CD4-positive, alpha-beta T cell treated with Interleukin-15 for 1 hour (primary cell): ENCODE measurements around the gene CCL4.
"Not testable (repeated sequence)": the region's sequence is repeated elsewhere in the genome, so short reads cannot be mapped to it uniquely, and the experiment has no call there.

Experiments used
- DNase-seq: peaks from one replicate; pipeline ENCODE4 v3.0.0-alpha.2; 2020

CCL4 gene

GRCh38 chr17:36088670-36089338 is 14.8 kb upstream of the CCL4 start:
- no peak for DNase-seq

- no peak for DNase-seq
Observed at GRCh38 chr17:36089339-36089865, 14.2 kb upstream of the CCL4 start.

- peak; percentile 82 for DNase-seq
Observed at GRCh38 chr17:36089888-36090836, 13.5 kb upstream of the CCL4 start, which contains the start of gene CCL3. Gene CCL3, minus strand, starts transcription at chr17:36090143. Its CDS starts 85 bp downstream, at chr17:36090058.

GRCh38 chr17:36092230-36092629 is 11.4 kb upstream of the CCL4 start:
- DNase-seq: peak; percentile 50

GRCh38 chr17:36092715-36093114 is 10.9 kb upstream of the CCL4 start:
- DNase-seq: not testable (repeated sequence)

- DNase-seq: no peak
Observed at GRCh38 chr17:36094232-36094631, 9.4 kb upstream of the CCL4 start.

GRCh38 chr17:36094746-36095145 is 8.9 kb upstream of the CCL4 start:
- no peak for DNase-seq

- DNase-seq: no peak
Observed at GRCh38 chr17:36095992-36096391, 7.6 kb upstream of the CCL4 start.

GRCh38 chr17:36099004-36099403 is 4.6 kb upstream of the CCL4 start:
- DNase-seq: not testable (repeated sequence)

GRCh38 chr17:36104246-36104645 is 619 bp downstream of the CCL4 start:
- DNase-seq: not testable (repeated sequence)

GRCh38 chr17:36104701-36105181 is 1.1 kb downstream of the CCL4 start:
- DNase-seq: no peak

GRCh38 chr17:36105781-36106492 is 2.3 kb downstream of the CCL4 start:
- no peak for DNase-seq

- peak; percentile 40 for DNase-seq
Observed at GRCh38 chr17:36106493-36106835, 2.8 kb downstream of the CCL4 start.

GRCh38 chr17:36107660-36108059 is 4.0 kb downstream of the CCL4 start:
- no peak for DNase-seq

- not testable (repeated sequence) for DNase-seq
Observed at GRCh38 chr17:36108265-36108664, 4.6 kb downstream of the CCL4 start.

GRCh38 chr17:36111068-36111490 is 7.5 kb downstream of the CCL4 start:
- no peak for DNase-seq

GRCh38 chr17:36112572-36112971 is 8.9 kb downstream of the CCL4 start:
- DNase-seq: no peak

- DNase-seq: not testable (repeated sequence)
Observed at GRCh38 chr17:36113131-36113530, 9.5 kb downstream of the CCL4 start.

- DNase-seq: not testable (repeated sequence)
Observed at GRCh38 chr17:36114971-36115648, 11.5 kb downstream of the CCL4 start.

GRCh38 chr17:36115649-36115977 is 12.0 kb downstream of the CCL4 start:
- not testable (repeated sequence) for DNase-seq

- no peak for DNase-seq
Observed at GRCh38 chr17:36117505-36118382, 14.1 kb downstream of the CCL4 start.
